GM23338 (cell line): ENCODE results near the gene ZGLP1. TPM values are rescaled to one million over a fixed set of nuclear protein-coding genes. Genes with fewer than 3 reads are reported as not detected.
A peak's percentile ranks its signal among the peaks of the same experiment; 100 is the strongest.

Experiments used
- ATAC-seq: fragments of 200-7000 bp; cut with Tn5 transposase; 3 replicates; pipeline ENCODE4 v1.9.1; 2020
- DNase-seq: peaks from one replicate; pipeline ENCODE4 v3.0.0-alpha.2; 2015; ENCODE audit warnings: low spot score
- H2AFZ ChIP-seq: fragments of 200-600 bp; sonication (generic); 2 replicates; pipeline ENCODE4 v1.8.0; 2016; ENCODE audit warnings: antibody characterized with exemption, mild to moderate bottlenecking, moderate library complexity
- H3F3A ChIP-seq: fragments of 200-600 bp; sonication (generic); replicated peaks from 2 replicates; pipeline ENCODE4 v1.8.0; 2017; ENCODE audit warnings: antibody characterized with exemption, mixed run types, low read depth
- H3K27ac ChIP-seq: fragments of 200-600 bp; sonication (generic); 2 replicates; pipeline ENCODE4 v1.6.1; 2016; ENCODE audit warnings: low read depth
- H3K27me3 ChIP-seq: fragments of 200-600 bp; sonication (generic); 2 replicates; pipeline ENCODE4 v1.8.0; 2016; ENCODE audit warnings: mild to moderate bottlenecking, mixed run types, moderate library complexity; ENCODE audit not compliant: insufficient read depth
- H3K36me3 ChIP-seq: fragments of 200-600 bp; sonication (generic); 2 replicates; pipeline ENCODE4 v1.8.0; 2016; ENCODE audit warnings: mild to moderate bottlenecking; ENCODE audit not compliant: insufficient read depth
- H3K4me1 ChIP-seq: fragments of 200-600 bp; sonication (generic); 2 replicates; pipeline ENCODE4 v1.8.0; 2016; ENCODE audit warnings: mild to moderate bottlenecking, moderate library complexity; ENCODE audit not compliant: insufficient read depth
- H3K4me2 ChIP-seq: fragments of 200-600 bp; sonication (generic); 2 replicates; pipeline ENCODE4 v1.7.1; 2017; ENCODE audit warnings: mixed run types
- H3K4me3 ChIP-seq: fragments of 200-600 bp; sonication (generic); 2 replicates; pipeline ENCODE4 v1.6.1; 2016; ENCODE audit warnings: mixed run types
- H3K79me2 ChIP-seq: fragments of 200-600 bp; sonication (generic); replicated peaks from 2 replicates; pipeline ENCODE4 v1.8.0; 2017; ENCODE audit warnings: mild to moderate bottlenecking; ENCODE audit not compliant: insufficient read depth
- H3K9me2 ChIP-seq: fragments of 200-600 bp; sonication (generic); 2 replicates; pipeline ENCODE4 v1.8.0; 2017; ENCODE audit not compliant: insufficient read depth
- H4K20me1 ChIP-seq: fragments of 200-600 bp; sonication (generic); replicated peaks from 2 replicates; pipeline ENCODE4 v1.8.0; 2017; ENCODE audit warnings: mild to moderate bottlenecking; ENCODE audit not compliant: insufficient read depth
- H3K27ac Mint-ChIP-seq: 2 replicates; pipeline ENCODE4 v1.8.0; 2020; ENCODE audit warnings: inconsistent platforms, mild to moderate bottlenecking, moderate library complexity, mixed read lengths
- H3K27me3 Mint-ChIP-seq: 3 replicates; pipeline ENCODE4 v1.8.0; 2022; ENCODE audit warnings: low read depth, mild to moderate bottlenecking, moderate library complexity, mixed read lengths, inconsistent platforms; ENCODE audit not compliant: insufficient read depth, poor library complexity
- H3K36me3 Mint-ChIP-seq: 3 replicates; pipeline ENCODE4 v1.8.0; 2021; ENCODE audit warnings: low read depth, mild to moderate bottlenecking, inconsistent platforms, moderate library complexity, mixed read lengths
- H3K4me1 Mint-ChIP-seq: 3 replicates; pipeline ENCODE4 v1.8.0; 2020; ENCODE audit warnings: mild to moderate bottlenecking, inconsistent platforms, mixed read lengths
- H3K4me3 Mint-ChIP-seq: 3 replicates; pipeline ENCODE4 v1.8.0; 2021; ENCODE audit warnings: moderate library complexity, mild to moderate bottlenecking, inconsistent platforms, mixed read lengths
- H3K9me3 Mint-ChIP-seq: 3 replicates; pipeline ENCODE4 v1.8.0; 2020; ENCODE audit warnings: moderate library complexity, mild to moderate bottlenecking, inconsistent platforms, mixed read lengths
- CREB1 ChIP-seq: fragments of 250-450 bp; sonication (Bioruptor Pico); IDR thresholded peaks from 2 replicates; pipeline ENCODE4 v1.5.0; 2020; ENCODE audit warnings: low read depth, mild to moderate bottlenecking, moderate library complexity
- CTCF ChIP-seq, 2 experiments: fragments of 200-600 bp in 1 of 2; sonication (generic) in 1 of 2; conservative IDR thresholded peaks; 2 replicates each; pipeline versions ENCODE4 v1.5.1 to v1.6.1; 2016 to 2017; ENCODE audit warnings: antibody characterized with exemption in 2 of 2, low read depth in 2 of 2, mild to moderate bottlenecking in 2 of 2, moderate library complexity in 1 of 2
- EZH2 ChIP-seq: fragments of 200-600 bp; sonication (generic); IDR thresholded peaks from one replicate; pipeline ENCODE4 v1.8.0; 2017; ENCODE audit warnings: antibody characterized with exemption, mild to moderate bottlenecking, low read depth; ENCODE audit not compliant: unreplicated experiment
- EZH2phosphoT487 ChIP-seq: fragments of 200-600 bp; sonication (generic); IDR thresholded peaks from one replicate; pipeline ENCODE4 v1.8.1; 2018; ENCODE audit warnings: antibody characterized with exemption; ENCODE audit not compliant: unreplicated experiment
- JUNB ChIP-seq: IDR thresholded peaks from one replicate; pipeline ENCODE4 v1.6.1; 2016; ENCODE audit warnings: antibody characterized with exemption; ENCODE audit not compliant: unreplicated experiment
- NANOG ChIP-seq: IDR thresholded peaks from 2 replicates; pipeline ENCODE4 v1.6.1; 2016; ENCODE audit warnings: antibody characterized with exemption, borderline replicate concordance
- POLR2AphosphoS5 ChIP-seq: IDR thresholded peaks from 2 replicates; pipeline ENCODE4 v1.6.1; 2016; ENCODE audit warnings: antibody characterized with exemption, low read depth
- STAT1 ChIP-seq: IDR thresholded peaks from one replicate; pipeline ENCODE4 v1.6.1; 2016; ENCODE audit warnings: antibody characterized with exemption; ENCODE audit not compliant: unreplicated experiment
- ZNF114 ChIP-seq: fragments of 250-450 bp; sonication (Bioruptor Pico); IDR thresholded peaks from 2 replicates; pipeline ENCODE4 v1.5.0; 2020; ENCODE audit warnings: mild to moderate bottlenecking, moderate library complexity
- ZNF331 ChIP-seq: fragments of 250-450 bp; sonication (Bioruptor Pico); IDR thresholded peaks from 2 replicates; pipeline ENCODE4 v1.5.0; 2020; ENCODE audit warnings: low read depth, mild to moderate bottlenecking, moderate library complexity
- ZNF462 ChIP-seq: fragments of 250-450 bp; sonication (Bioruptor Pico); IDR thresholded peaks from 2 replicates; pipeline ENCODE4 v1.5.0; 2020; ENCODE audit warnings: mild to moderate bottlenecking, moderate library complexity
- polyA plus RNA-seq: library from polyadenylated mRNA; unstranded; fragments of >200 nt; fragmentation: Nextera tagmentation; extraction: Ambion mirVana; gene quantifications from 2 replicates; pipeline ENCODE4 v1.2.1, GENCODE V29; 2016
- total RNA-seq: library from RNA; depleted of rRNA; stranded (reverse); fragments of >200 nt; shearing (Covaris generic); gene quantifications from 2 replicates; pipeline ENCODE4 v1.2.3, GENCODE V29; 2014
- TF ChIP-seq, protein P1 (sequence below): IDR thresholded peaks from 2 replicates; pipeline ENCODE4 v1.6.1; 2016; ENCODE audit warnings: antibody characterized with exemption
- TF ChIP-seq, protein P2 (sequence below): IDR thresholded peaks from one replicate; pipeline ENCODE4 v1.6.1; 2018; ENCODE audit warnings: antibody characterized with exemption; ENCODE audit not compliant: unreplicated experiment

ZGLP1 gene
- total and polyA plus RNA-seq, 2 experiments from 2014 or later, result 1.5 to 5.3 TPM

DNA sequence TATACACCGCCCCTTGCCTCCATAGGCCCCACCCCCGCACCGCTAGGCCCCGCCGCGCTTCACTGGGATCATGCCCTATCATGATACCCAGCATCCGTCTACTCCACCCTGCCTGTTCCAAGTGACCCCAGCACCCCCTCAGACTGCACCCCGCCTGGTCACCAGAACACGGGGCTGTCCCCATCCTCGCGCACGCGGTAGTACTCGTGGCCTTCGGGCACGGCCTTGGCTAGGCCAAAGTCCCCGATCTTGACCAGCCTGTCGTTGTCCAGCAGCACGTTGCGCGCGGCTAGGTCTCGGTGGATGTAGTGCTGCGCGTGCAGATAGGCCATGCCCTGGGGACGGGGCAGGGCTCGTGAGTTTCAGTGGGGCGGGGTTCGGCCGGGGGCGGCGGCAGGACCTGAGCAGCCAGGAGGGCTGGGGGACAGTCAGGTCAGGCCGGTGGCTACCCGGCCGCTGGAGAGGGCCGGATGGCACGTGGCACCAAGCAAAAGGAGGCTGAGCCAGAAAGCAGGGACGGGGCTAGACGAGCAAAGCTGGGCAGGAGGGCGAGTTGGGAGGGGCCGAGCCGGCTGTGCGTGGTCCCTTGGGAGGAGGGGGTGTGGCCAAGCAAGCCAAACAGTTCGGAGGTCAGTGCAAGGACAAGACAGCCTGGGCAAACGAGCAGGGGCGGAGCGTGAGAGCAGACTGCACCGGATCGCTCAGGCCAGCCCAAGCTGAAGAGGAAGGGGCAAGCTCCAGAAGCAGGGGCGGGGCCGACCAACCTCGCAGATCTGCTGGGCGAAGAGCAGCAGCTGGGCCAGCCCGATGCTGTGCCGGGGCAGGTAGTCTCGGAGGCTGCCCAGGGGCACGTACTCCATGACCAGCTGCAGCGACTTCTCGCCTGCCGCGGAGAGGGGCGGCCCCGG, 43.4 kb upstream of the ZGLP1 start:
- Histone ChIP-seq H3F3A (peaks cover 11% of the 10 kb centered on the region; the same call in 1 of the 2 replicates), H3K9me2 (no peaks in the 10 kb centered on the region), H3K27me3 (no peaks in the 10 kb centered on the region), H3K4me3 (peak overlapping the region; percentile 91), H3K79me2 (no peaks in the 10 kb centered on the region), H3K4me1 (peaks cover 11% of the 10 kb centered on the region), H2AFZ (peak overlapping the region; percentile 99), H3K27ac (peak overlapping the region; percentile 85), H3K4me2 (peak overlapping the region; percentile 100), H3K36me3 (no peaks in the 10 kb centered on the region), H4K20me1 (no peaks in the 10 kb centered on the region)
- Mint-ChIP-seq H3K4me1 (peaks cover 10% of the 10 kb centered on the region), H3K4me3 (peak overlapping the region; percentile 84), H3K9me3 (no peaks in the 10 kb centered on the region; the same call in 2 of the 3 replicates), H3K36me3 (peaks cover 13% of the 10 kb centered on the region; the same call in 2 of the 3 replicates), H3K27me3 (peaks cover 21% of the 10 kb centered on the region), H3K27ac (peak overlapping the region; percentile 93)
- peak; percentile 71 for ATAC-seq
- TF ChIP-seq EZH2phosphoT487 (no peak), JUNB (no peak), NANOG (no peak), ZNF114 (CRISPR knock-in tag) (no peak), CTCF (conservative IDR thresholded peaks at IDR 0.05; ENCODE audit: low read depth in 2 of 2) (no peak), STAT1 (no peak), EZH2 (no peak), ZNF331 (CRISPR knock-in tag) (no peak), CREB1 (CRISPR knock-in tag) (no peak), ZNF462 (CRISPR knock-in tag) (no peak), POLR2AphosphoS5 (peak; percentile 55; the same call in 1 of the 2 replicates)
- TF ChIP-seq, protein P1, sequence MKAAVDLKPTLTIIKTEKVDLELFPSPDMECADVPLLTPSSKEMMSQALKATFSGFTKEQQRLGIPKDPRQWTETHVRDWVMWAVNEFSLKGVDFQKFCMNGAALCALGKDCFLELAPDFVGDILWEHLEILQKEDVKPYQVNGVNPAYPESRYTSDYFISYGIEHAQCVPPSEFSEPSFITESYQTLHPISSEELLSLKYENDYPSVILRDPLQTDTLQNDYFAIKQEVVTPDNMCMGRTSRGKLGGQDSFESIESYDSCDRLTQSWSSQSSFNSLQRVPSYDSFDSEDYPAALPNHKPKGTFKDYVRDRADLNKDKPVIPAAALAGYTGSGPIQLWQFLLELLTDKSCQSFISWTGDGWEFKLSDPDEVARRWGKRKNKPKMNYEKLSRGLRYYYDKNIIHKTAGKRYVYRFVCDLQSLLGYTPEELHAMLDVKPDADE, result 0 out of 2 replicates have a peak, but pooled peaks have one; percentile 3
- TF ChIP-seq, protein P2, sequence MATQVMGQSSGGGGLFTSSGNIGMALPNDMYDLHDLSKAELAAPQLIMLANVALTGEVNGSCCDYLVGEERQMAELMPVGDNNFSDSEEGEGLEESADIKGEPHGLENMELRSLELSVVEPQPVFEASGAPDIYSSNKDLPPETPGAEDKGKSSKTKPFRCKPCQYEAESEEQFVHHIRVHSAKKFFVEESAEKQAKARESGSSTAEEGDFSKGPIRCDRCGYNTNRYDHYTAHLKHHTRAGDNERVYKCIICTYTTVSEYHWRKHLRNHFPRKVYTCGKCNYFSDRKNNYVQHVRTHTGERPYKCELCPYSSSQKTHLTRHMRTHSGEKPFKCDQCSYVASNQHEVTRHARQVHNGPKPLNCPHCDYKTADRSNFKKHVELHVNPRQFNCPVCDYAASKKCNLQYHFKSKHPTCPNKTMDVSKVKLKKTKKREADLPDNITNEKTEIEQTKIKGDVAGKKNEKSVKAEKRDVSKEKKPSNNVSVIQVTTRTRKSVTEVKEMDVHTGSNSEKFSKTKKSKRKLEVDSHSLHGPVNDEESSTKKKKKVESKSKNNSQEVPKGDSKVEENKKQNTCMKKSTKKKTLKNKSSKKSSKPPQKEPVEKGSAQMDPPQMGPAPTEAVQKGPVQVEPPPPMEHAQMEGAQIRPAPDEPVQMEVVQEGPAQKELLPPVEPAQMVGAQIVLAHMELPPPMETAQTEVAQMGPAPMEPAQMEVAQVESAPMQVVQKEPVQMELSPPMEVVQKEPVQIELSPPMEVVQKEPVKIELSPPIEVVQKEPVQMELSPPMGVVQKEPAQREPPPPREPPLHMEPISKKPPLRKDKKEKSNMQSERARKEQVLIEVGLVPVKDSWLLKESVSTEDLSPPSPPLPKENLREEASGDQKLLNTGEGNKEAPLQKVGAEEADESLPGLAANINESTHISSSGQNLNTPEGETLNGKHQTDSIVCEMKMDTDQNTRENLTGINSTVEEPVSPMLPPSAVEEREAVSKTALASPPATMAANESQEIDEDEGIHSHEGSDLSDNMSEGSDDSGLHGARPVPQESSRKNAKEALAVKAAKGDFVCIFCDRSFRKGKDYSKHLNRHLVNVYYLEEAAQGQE, result no peak
- peak; percentile 96 for DNase-seq
